GM19372 (cell line): Measurements from ENCODE around the gene KIR2DL1.
"Not testable (repeated sequence)": the region's sequence is repeated elsewhere in the genome, so short reads cannot be mapped to it uniquely, and the experiment has no call there.

Source experiments
- ATAC-seq: cut with Tn5 transposase; IDR thresholded peaks from one replicate; pipeline ENCODE4 v1.9.1; 2021; ENCODE audit warnings: mild to moderate bottlenecking, low read depth, moderate library complexity; ENCODE audit not compliant: unreplicated experiment

Gene KIR2DL1

GRCh38 chr19:54770511-54770910 is 918 bp downstream of the KIR2DL1 start:
- ATAC-seq, result not testable (repeated sequence)

GRCh38 chr19:54771018-54771960 is 1.7 kb downstream of the KIR2DL1 start:
- ATAC-seq, result not testable (repeated sequence)

DNA sequence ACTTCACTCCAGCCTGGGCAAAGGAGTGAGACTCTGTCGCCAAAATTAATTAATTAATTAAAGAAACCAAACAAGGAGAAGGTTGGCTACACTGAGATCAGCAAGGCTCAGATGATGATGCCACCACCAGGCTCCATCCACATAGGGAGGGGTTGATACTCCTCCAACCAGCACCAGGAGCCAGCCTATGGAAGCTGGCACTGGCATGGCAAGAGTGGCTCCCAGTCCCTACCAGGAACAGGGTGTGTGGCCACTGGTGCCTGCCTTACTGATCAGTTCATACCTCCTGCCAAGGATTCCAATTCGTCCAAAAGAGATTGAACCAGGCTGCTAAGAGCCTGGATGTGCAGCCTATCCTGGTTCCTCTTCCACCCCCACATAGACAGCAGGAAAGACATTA is 3.1 kb downstream of the KIR2DL1 start:
- not testable (repeated sequence) for ATAC-seq

GRCh38 chr19:54775095-54775815 is 5.7 kb downstream of the KIR2DL1 start:
- not testable (repeated sequence) for ATAC-seq

- ATAC-seq, result not testable (repeated sequence)
These were observed 6.2 kb downstream of the KIR2DL1 start for GRCh38 chr19:54775830-54776229.

GRCh38 chr19:54777851-54778250 is 8.3 kb downstream of the KIR2DL1 start:
- not testable (repeated sequence) for ATAC-seq

DNA sequence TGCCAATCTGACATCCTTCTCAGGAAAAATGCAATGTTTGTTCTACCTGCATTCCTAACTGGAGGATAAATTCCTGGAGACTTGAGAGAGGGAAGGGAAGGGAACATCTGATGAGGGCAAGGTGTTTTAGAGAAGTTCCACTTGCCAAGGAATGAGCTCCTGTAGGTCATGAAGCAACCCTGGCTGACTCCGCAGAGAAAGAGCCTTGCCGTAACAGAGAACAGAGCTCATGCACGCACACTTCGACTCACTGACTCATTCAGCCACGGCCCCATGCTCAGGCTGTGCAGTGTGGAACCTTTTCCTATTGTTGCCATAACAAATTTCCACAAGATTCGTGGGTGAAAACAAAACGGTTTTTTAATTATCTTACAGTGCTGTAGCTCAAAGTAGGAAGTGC is 9.3 kb downstream of the KIR2DL1 start:
- not testable (repeated sequence) for ATAC-seq

DNA sequence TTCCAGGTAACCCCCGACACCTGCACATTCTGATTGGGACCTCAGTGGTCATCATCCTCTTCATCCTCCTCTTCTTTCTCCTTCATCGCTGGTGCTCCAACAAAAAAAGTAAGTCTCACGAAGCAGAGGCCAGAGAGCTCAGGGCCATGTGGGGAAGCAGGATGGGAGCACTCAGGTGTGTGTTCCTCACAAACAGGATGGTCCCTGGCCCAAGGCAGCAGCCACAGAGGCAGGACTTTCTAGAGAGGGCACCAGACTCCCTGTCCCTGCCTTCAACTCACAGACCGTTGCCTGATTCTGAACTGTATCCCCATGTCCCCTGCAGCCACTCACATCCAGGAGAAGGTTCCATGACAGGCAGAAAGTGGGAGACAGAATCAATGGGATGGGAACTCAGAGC is 13.3 kb downstream of the KIR2DL1 start:
- not testable (repeated sequence) for ATAC-seq

- not testable (repeated sequence) for ATAC-seq
These were observed 16.6 kb downstream of the KIR2DL1 start for GRCh38 chr19:54786091-54786723.

- not testable (repeated sequence) for ATAC-seq
These were observed 18.6 kb downstream of the KIR2DL1 start for GRCh38 chr19:54788154-54788553.

DNA sequence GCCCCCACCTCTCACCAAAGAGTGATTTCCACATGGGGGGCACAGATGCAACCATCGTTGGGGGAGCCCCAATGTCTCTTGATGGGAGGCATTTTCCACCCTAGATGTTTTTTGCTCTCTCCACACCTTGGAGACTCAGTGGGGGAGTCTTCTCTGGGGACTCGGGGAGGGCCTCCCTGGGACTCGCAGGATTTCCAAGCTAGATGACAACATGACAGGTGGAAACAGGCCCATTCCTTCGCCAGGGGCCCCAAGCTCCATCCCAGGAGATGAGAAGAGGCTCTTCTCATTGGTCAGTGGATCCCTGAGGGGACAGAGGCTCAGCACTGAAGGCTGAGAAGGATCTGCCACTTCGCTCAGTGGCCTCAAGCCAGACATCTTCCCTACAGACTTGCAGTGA is 21.1 kb downstream of the KIR2DL1 start:
- ATAC-seq, result no peak

DNA sequence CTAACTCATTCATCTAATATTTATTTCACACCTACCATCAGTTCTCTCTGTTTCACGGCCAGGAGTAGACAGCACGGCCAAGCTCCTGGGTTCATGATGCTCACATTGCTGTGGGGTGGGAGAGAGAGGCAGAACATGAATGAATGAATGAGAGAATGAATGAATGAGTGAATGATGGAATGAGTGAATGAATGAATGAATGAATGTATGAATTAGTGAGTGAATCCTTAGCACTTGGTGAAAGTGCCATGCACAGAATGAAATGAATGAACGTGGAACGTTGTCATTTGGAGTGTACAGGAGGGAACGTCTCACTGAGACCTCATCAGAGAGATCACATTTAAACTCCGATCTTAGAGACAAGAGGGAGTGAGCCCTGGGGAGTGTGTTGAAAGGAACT is 21.9 kb downstream of the KIR2DL1 start:
- ATAC-seq, result no peak

- ATAC-seq, result no peak
These were observed 23.2 kb downstream of the KIR2DL1 start for GRCh38 chr19:54792814-54793213.

- ATAC-seq, result no peak
These were observed 26.2 kb downstream of the KIR2DL1 start for GRCh38 chr19:54795758-54796157.

DNA sequence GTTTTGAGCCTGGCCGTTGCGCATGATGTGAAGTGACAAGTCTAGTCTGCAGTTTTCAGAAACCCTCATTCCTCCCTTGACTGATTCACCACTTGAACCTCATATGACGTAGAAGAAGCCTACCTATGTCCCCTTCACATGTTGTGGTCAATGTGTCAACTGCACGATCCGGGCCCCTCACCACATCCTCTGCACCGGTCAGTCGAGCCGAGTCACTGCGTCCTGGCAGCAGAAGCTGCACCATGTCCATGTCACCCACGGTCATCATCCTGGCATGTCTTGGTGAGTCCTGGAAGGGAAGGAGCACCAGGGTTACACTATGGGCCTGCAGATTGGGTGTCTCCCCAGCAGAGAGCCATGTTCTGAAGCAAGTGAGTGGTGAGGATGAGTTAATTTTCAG is 33.8 kb downstream of the KIR2DL1 start, which contains the start of gene KIR2DL4:
KIR2DL4 (plus strand) TSS at position 201 of the 400 bp plus-strand sequence; CDS start at position 243, 42 bp downstream.
- no peak for ATAC-seq

DNA sequence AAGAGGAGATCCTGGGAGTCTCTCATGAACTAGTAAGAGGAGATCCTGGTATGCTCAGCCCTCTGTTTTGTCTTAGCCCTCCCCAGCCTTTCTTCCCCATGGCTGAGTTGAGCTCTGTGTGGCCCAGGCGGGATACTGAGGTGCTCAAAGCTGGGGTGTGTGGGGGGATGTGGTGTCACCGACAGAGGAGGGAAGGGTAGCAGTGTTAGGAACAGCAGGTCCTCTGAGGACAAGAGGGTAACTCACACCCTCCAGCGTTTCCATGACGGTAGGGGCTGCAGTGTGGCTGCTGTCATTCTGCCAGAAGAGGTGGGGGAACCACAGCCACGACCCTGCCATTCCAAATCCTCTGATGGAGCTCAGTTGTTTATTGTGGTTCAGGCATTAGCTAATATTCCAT is 34.5 kb downstream of the KIR2DL1 start:
- ATAC-seq, result no peak

DNA sequence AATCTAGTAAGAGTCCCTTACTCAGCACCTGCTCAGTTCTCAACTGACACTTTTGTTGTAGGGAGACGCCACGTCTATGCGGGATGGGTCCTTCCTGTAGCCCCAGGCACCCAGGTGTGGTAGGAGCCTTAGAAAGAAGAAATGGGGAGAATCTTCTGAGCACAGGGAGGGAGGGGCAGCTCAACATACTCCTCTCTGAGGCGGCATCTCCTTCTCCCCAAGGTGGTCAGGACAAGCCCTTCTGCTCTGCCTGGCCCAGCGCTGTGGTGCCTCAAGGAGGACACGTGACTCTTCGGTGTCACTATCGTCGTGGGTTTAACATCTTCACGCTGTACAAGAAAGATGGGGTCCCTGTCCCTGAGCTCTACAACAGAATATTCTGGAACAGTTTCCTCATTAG is 35.0 kb downstream of the KIR2DL1 start:
- no peak for ATAC-seq

DNA sequence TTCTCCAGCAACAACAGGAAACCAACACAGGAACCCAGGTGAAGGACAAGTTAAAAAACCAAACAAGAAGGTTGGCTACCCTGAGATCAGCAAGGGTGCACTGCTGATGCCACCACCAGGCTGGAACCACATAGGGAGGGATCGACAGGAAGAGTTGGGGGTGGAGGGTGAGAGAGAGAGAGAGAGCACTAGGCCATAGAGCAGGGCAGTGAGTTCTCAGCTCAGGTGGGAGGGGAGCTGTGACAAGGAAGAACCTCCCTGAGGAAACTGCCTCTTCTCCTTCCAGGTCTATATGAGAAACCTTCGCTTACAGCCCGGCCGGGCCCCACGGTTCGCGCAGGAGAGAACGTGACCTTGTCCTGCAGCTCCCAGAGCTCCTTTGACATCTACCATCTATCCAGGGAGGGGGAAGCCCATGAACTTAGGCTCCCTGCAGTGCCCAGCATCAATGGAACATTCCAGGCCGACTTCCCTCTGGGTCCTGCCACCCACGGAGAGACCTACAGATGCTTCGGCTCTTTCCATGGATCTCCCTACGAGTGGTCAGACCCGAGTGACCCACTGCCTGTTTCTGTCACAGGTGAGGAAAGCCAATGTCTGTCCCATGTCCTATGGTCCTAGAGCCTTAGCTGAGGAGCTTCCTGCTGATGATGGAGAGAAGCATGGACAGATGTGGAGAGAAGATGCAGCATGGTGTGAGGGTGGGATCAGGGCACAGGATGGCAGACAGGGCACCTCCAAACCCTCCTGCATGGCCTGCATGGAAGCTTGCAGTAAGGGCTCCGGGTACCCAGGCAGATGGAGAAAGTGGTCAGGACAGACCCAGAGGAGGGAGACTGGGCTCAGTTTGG is 36.3 kb downstream of the KIR2DL1 start:
- no peak for ATAC-seq

- ATAC-seq, result no peak
These were observed 36.9 kb downstream of the KIR2DL1 start for GRCh38 chr19:54806516-54806838.

DNA sequence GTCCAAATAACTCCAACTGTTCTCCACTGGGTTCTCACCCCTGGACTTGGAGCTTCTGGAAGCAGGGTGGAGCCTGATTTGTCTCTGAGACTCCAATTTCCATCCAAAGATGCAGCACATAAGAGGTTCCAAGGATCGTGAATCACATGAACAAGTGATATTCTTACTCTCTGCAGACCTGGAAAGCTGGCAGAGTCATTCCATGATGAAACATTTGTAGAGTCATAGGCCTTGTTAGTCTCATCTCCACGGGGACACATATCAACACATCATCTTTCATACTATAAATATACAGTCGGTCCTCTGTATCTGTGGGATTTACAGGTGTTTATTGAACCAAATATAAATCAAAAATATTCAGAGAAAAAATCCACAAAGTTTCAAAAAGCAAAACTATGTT is 45.0 kb downstream of the KIR2DL1 start:
- not testable (repeated sequence) for ATAC-seq
